ENCODE measurements around the gene DOK5. TPM values are rescaled to one million over a fixed set of nuclear protein-coding genes. Genes with fewer than 3 reads are reported as not detected.

Gene DOK5
- total RNA-seq, 1 experiment from 2014 or later, result not detected

- Histone ChIP-seq H3K27me3 (ENCODE audit: low read length) (no peaks in the 10 kb centered on the region), H3K4me2 (ENCODE audit: low read depth, low read length, poor library complexity, severe bottlenecking) (no peak overlapping the region), H4K20me1 (ENCODE audit: insufficient read depth, low read depth, low read length) (no peaks in the 10 kb centered on the region), H3K9me2 (replicated peaks; ENCODE audit: insufficient read depth, low read length) (no peaks in the 10 kb centered on the region), H3K79me2 (ENCODE audit: low read length) (no peaks in the 10 kb centered on the region), H3K4me1 (ENCODE audit: low read length) (no peaks in the 10 kb centered on the region), H2AFZ (ENCODE audit: low read length) (no peak overlapping the region), H3K9ac (ENCODE audit: low read length) (no peak overlapping the region), H3K4me3 (ENCODE audit: low read length) (no peak overlapping the region), H3K9me3 (ENCODE audit: low read length) (peaks cover 6% of the 10 kb centered on the region; the same call in 1 of the 2 replicates), H3K36me3 (ENCODE audit: insufficient read depth, low read length) (no peaks in the 10 kb centered on the region), H3K27ac (ENCODE audit: low read length) (no peak overlapping the region)
- DNase-seq, result no peak
Measured at GRCh38 chr20:54585217-54585616, 109.8 kb downstream of the DOK5 start.

GRCh38 chr20:54587408-54587807 lies 112.0 kb downstream of the DOK5 start:
- Histone ChIP-seq H3K4me3 (ENCODE audit: low read length) (no peak overlapping the region), H3K79me2 (ENCODE audit: low read length) (no peaks in the 10 kb centered on the region), H3K9ac (ENCODE audit: low read length) (no peak overlapping the region), H3K27ac (ENCODE audit: low read length) (no peak overlapping the region), H3K27me3 (ENCODE audit: low read length) (no peaks in the 10 kb centered on the region), H3K36me3 (ENCODE audit: insufficient read depth, low read length) (no peaks in the 10 kb centered on the region), H2AFZ (ENCODE audit: low read length) (no peak overlapping the region), H3K9me3 (ENCODE audit: low read length) (peaks cover 6% of the 10 kb centered on the region; the same call in 1 of the 2 replicates), H3K4me1 (ENCODE audit: low read length) (no peaks in the 10 kb centered on the region), H3K4me2 (ENCODE audit: low read depth, low read length, poor library complexity, severe bottlenecking) (no peak overlapping the region), H4K20me1 (ENCODE audit: insufficient read depth, low read depth, low read length) (no peaks in the 10 kb centered on the region), H3K9me2 (replicated peaks; ENCODE audit: insufficient read depth, low read length) (no peaks in the 10 kb centered on the region)
- DNase-seq, result no peak

GRCh38 chr20:54589402-54590030 lies 114.1 kb downstream of the DOK5 start:
- DNase-seq, result no peak

GRCh38 chr20:54590856-54591255 lies 115.5 kb downstream of the DOK5 start:
- Histone ChIP-seq H3K9ac (ENCODE audit: low read length) (no peak overlapping the region), H3K4me3 (ENCODE audit: low read length) (no peak overlapping the region), H3K9me3 (ENCODE audit: low read length) (peaks cover 6% of the 10 kb centered on the region; the same call in 1 of the 2 replicates), H3K27ac (ENCODE audit: low read length) (no peak overlapping the region), H3K79me2 (ENCODE audit: low read length) (no peaks in the 10 kb centered on the region), H3K4me2 (ENCODE audit: low read depth, low read length, poor library complexity, severe bottlenecking) (no peak overlapping the region), H3K4me1 (ENCODE audit: low read length) (no peaks in the 10 kb centered on the region), H3K9me2 (replicated peaks; ENCODE audit: insufficient read depth, low read length) (no peaks in the 10 kb centered on the region), H3K36me3 (ENCODE audit: insufficient read depth, low read length) (no peaks in the 10 kb centered on the region), H4K20me1 (ENCODE audit: insufficient read depth, low read depth, low read length) (no peaks in the 10 kb centered on the region), H2AFZ (ENCODE audit: low read length) (no peak overlapping the region), H3K27me3 (ENCODE audit: low read length) (no peaks in the 10 kb centered on the region)
- no peak for DNase-seq

More at GRCh38 chr20:54589402-54590030, 114.1 kb downstream of the DOK5 start:
- Histone ChIP-seq H3K27me3 (ENCODE audit: low read length) (no peaks in the 10 kb centered on the region), H3K27ac (ENCODE audit: low read length) (no peak overlapping the region), H3K9ac (ENCODE audit: low read length) (no peak overlapping the region), H4K20me1 (ENCODE audit: insufficient read depth, low read depth, low read length) (no peaks in the 10 kb centered on the region), H3K4me2 (ENCODE audit: low read depth, low read length, poor library complexity, severe bottlenecking) (no peak overlapping the region), H3K36me3 (ENCODE audit: insufficient read depth, low read length) (no peaks in the 10 kb centered on the region), H3K4me3 (ENCODE audit: low read length) (no peak overlapping the region), H3K4me1 (ENCODE audit: low read length) (no peaks in the 10 kb centered on the region), H3K79me2 (ENCODE audit: low read length) (no peaks in the 10 kb centered on the region), H2AFZ (ENCODE audit: low read length) (no peak overlapping the region), H3K9me2 (replicated peaks; ENCODE audit: insufficient read depth, low read length) (no peaks in the 10 kb centered on the region), H3K9me3 (ENCODE audit: low read length) (peaks cover 6% of the 10 kb centered on the region; the same call in 1 of the 2 replicates)

GRCh38 chr20:54596651-54597050 lies 121.3 kb downstream of the DOK5 start:
- Histone ChIP-seq H3K9ac (ENCODE audit: low read length) (no peak overlapping the region), H3K4me3 (ENCODE audit: low read length) (no peak overlapping the region), H3K4me1 (ENCODE audit: low read length) (no peaks in the 10 kb centered on the region), H3K36me3 (ENCODE audit: insufficient read depth, low read length) (no peaks in the 10 kb centered on the region), H3K9me2 (replicated peaks; ENCODE audit: insufficient read depth, low read length) (no peaks in the 10 kb centered on the region), H4K20me1 (ENCODE audit: insufficient read depth, low read depth, low read length) (no peaks in the 10 kb centered on the region), H3K27me3 (ENCODE audit: low read length) (no peaks in the 10 kb centered on the region), H2AFZ (ENCODE audit: low read length) (no peak overlapping the region), H3K27ac (ENCODE audit: low read length) (no peak overlapping the region), H3K9me3 (ENCODE audit: low read length) (0 out of 2 replicates have a peak, but pooled peaks cover 3% of the 10 kb centered on the region), H3K4me2 (ENCODE audit: low read depth, low read length, poor library complexity, severe bottlenecking) (no peak overlapping the region), H3K79me2 (ENCODE audit: low read length) (no peaks in the 10 kb centered on the region)
- no peak for DNase-seq

GRCh38 chr20:54598352-54598751 lies 123.0 kb downstream of the DOK5 start:
- Histone ChIP-seq H2AFZ (ENCODE audit: low read length) (no peak overlapping the region), H3K27me3 (ENCODE audit: low read length) (no peaks in the 10 kb centered on the region), H3K79me2 (ENCODE audit: low read length) (no peaks in the 10 kb centered on the region), H3K9me2 (replicated peaks; ENCODE audit: insufficient read depth, low read length) (no peaks in the 10 kb centered on the region), H3K9me3 (ENCODE audit: low read length) (0 out of 2 replicates have a peak, but pooled peaks cover 3% of the 10 kb centered on the region), H3K4me3 (ENCODE audit: low read length) (no peak overlapping the region), H3K4me1 (ENCODE audit: low read length) (no peaks in the 10 kb centered on the region), H3K36me3 (ENCODE audit: insufficient read depth, low read length) (no peaks in the 10 kb centered on the region), H4K20me1 (ENCODE audit: insufficient read depth, low read depth, low read length) (no peaks in the 10 kb centered on the region), H3K27ac (ENCODE audit: low read length) (no peak overlapping the region), H3K9ac (ENCODE audit: low read length) (no peak overlapping the region), H3K4me2 (ENCODE audit: low read depth, low read length, poor library complexity, severe bottlenecking) (no peak overlapping the region)
- DNase-seq, result no peak

- H4K20me1 ChIP-seq (ENCODE audit: insufficient read depth, low read depth, low read length), result no peaks in the 10 kb centered on the region
- H3K27me3 ChIP-seq (ENCODE audit: low read length), result no peaks in the 10 kb centered on the region
- DNase-seq, result no peak
- no peak overlapping the region for H2AFZ ChIP-seq (ENCODE audit: low read length)
- peaks cover 3% of the 10 kb centered on the region; the same call in 1 of the 2 replicates for H3K9me3 ChIP-seq (ENCODE audit: low read length)
- no peak overlapping the region for H3K9ac ChIP-seq (ENCODE audit: low read length)
- H3K79me2 ChIP-seq (ENCODE audit: low read length), result no peaks in the 10 kb centered on the region
- no peaks in the 10 kb centered on the region for H3K36me3 ChIP-seq (ENCODE audit: insufficient read depth, low read length)
- no peak overlapping the region for H3K27ac ChIP-seq (ENCODE audit: low read length)
- no peaks in the 10 kb centered on the region for H3K4me1 ChIP-seq (ENCODE audit: low read length)
- H3K4me3 ChIP-seq (ENCODE audit: low read length), result no peak overlapping the region
- H3K4me2 ChIP-seq (ENCODE audit: low read depth, low read length, poor library complexity, severe bottlenecking), result no peak overlapping the region
- H3K9me2 ChIP-seq (replicated peaks; ENCODE audit: insufficient read depth, low read length), result no peaks in the 10 kb centered on the region
Measured at GRCh38 chr20:54600634-54601033, 125.2 kb downstream of the DOK5 start.

GRCh38 chr20:54601831-54602515 lies 126.6 kb downstream of the DOK5 start:
- Histone ChIP-seq H3K4me3 (ENCODE audit: low read length) (no peak overlapping the region), H3K4me1 (ENCODE audit: low read length) (no peaks in the 10 kb centered on the region), H4K20me1 (ENCODE audit: insufficient read depth, low read depth, low read length) (no peaks in the 10 kb centered on the region), H3K27me3 (ENCODE audit: low read length) (no peaks in the 10 kb centered on the region), H3K9ac (ENCODE audit: low read length) (no peak overlapping the region), H3K27ac (ENCODE audit: low read length) (no peak overlapping the region), H3K9me3 (ENCODE audit: low read length) (peaks cover 5% of the 10 kb centered on the region; the same call in 1 of the 2 replicates), H3K4me2 (ENCODE audit: low read depth, low read length, poor library complexity, severe bottlenecking) (no peak overlapping the region), H3K36me3 (ENCODE audit: insufficient read depth, low read length) (no peaks in the 10 kb centered on the region), H3K79me2 (ENCODE audit: low read length) (no peaks in the 10 kb centered on the region), H3K9me2 (replicated peaks; ENCODE audit: insufficient read depth, low read length) (no peaks in the 10 kb centered on the region), H2AFZ (ENCODE audit: low read length) (no peak overlapping the region)
- no peak for DNase-seq
